ENCODE measurements around the gene THAP4.

The THAP4 gene

DNA sequence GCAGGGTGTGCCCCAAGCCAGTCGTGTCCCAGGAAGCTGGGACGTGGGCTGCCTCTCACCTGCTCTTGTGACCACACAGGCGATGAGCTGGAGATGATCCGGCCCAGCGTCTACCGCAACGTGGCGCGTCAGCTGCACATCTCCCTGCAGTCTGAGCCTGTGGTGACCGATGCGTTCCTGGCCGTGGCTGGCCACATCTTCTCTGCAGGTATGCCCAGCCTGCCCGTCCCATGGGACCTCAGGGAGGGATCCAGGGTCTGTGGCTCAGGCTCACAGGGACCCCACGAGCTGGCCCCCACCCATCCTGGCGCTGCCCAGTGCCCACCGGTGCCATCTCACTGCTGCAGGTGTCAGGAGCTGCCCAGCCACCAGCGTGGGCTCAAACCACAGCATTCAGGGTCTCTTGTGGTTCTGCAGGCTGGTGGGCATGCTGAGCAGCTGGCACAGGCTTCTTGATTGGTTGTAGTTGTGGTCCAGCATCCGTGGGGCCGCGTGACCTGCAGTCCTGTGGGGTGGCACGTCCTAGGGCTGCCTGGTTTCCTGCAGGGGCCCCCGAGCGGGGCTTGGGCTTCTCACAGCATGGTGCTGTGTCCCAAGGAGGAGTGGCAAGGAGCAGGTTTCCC, 74.6 kb downstream of the THAP4 start:
- no peak for DNase-seq

DNA sequence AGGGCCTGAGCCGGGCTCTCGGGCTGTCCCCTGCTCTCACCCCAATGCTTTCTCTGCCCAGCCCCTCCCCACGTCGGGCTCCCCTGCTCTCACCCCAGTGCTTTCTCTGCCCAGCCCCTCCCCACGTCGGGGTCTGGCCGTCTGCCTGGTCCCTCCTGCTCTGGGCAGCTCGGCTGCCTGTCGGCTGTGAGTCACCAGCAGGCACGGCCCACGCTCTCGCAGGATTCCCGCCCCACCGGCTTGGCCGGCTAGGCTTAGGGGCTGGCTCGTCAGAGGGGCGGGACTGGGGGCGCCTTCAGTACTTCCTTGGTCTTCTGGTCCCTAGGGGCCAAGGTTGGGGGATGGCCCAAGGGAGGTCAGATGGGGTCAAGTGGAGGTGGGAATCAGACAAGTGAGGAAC, 75.1 kb downstream of the THAP4 start:
- no peak for DNase-seq

- no peak for DNase-seq
These were observed 76.0 kb downstream of the THAP4 start for GRCh38 chr2:241560883-241561474.

DNA sequence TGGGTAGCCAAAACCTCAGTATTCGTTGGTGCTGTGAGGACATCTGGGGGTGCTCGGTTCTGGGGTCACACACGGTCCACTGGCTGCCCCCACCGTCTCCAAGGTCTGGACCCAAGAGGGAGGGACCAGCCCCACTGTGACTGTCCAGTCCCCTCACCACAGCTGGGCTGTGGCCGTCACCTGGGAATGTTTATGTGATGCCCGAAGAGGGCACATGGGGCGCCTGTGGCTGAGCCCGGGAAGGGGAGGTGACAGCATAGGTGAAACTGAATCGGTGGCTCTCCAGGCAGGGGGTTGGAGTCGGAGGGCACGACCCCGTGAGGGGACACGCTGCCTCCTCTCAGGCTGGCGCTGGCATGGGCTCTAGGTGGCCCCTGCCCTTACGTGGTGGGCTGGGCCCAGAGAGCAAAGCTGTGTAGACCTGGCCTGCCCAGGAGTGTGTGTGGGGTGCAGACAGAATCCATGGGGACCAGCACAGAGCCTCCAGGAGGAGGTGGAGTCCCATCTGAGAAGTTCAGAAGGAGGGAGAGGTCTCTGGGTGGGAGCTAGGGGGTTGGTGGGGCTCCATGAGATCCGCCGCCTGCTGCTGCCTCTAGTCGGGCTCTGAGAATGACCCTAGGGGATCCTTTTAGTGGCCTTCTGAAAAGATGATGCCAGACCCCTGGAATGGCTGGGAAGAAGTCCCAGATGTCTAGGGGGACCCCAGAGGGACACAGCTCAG, 76.6 kb downstream of the THAP4 start:
- no peak for DNase-seq

- DNase-seq, result no peak
These were observed 77.4 kb downstream of the THAP4 start for GRCh38 chr2:241559323-241560161.

DNA sequence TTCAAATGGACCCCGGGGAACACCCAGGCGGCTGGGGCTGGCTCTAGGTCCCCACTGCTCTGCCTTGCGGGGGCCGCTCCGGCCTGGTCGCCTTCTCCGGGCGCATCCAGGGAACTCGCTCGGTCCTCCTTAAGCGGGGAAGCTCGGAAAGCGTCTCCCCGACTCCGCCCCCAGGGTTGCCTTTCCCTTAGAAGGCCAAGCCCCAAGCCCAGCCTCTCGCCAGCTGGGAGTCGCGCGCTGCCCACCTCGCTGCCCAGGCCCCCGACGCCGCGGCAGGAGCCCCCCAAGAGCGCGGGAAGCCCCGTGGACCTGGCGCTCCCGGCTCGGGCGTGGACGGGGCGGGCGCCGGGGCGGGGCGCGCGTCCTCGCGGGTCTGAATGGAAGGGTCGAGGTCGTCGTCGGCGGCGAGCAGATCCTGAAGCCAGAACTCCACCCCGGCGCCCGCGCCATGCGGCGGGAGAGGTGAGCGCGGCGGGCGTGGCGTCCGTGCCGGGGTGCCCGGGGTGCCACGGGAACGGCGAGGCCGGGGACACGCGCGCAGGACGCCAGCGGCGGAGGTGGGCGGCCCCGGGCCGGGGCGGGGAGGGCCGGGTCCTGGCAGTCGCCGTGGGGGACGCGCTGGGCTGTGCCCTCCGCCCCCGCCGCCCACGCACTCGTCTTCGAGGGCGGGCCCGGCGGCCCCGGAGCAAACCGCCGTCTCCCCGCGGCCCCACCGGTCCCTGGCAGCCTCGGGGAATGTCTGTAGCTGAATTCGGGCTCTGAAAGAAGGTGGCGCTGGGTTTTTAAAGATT, 78.2 kb downstream of the THAP4 start, which contains the start of gene BOK:
Gene BOK (plus strand): TSS at position 214 of the 791 bp plus-strand sequence. CDS start 739 bp downstream, outside the sequence.
- no peak for DNase-seq

DNA sequence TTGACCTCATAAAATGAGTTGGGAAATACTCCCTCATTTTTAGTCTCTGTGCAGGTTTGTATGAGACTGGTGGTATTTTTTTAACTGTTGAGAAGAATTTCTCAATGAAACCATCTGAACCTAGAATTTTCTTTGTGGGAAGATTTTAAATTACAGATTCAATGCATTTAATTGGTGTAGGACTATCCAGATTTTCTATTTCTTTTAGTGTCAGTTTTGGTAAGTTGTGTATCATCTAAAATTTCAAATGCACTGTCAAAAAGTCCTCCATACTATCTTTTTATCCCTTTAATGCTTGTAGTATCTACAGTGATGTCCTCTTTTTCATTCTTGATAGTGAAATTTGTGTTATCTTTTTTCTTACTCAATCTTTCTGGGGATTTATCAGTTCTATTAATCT, 80.2 kb downstream of the THAP4 start:
- no peak for DNase-seq

DNA sequence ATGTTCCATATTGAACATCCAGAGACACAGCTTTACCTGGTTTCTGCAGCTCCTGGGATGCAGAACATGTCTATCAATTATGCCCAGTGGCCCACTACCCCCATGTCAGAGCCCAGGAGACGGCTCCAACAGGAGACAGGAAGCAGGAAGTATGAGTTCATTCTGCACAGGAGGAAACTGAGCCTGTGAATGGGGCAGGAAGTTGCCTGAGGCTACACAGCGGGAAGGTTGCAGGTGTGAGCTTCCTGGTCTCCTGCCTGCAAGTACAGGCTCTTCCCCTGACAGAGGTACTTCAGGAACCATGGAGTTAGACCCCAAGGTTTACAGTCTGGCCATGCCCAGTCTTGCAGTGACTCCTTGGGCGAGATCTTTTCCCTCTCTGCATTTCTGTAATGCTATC, 81.2 kb downstream of the THAP4 start:
- DNase-seq, result no peak

GRCh38 chr2:241554610-241555322, 82.2 kb downstream of the THAP4 start:
- DNase-seq, result no peak

- no peak for DNase-seq
These were observed 83.0 kb downstream of the THAP4 start for GRCh38 chr2:241553981-241554380.

DNA sequence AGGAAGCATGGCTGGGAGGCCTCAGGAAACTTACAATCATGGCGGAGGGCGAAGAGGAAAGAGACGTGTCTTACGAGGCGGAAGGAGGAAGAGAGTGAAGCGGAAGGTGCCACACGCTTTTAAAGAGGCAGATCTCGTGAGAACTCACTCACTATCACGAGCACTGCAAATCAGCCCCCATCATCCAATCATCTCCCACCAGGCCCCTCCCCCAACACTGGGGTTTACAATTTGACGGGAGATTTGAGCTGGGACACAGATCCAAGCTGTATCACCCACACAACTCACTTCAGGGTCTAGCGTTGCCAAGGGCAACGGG, 83.5 kb downstream of the THAP4 start:
- no peak for DNase-seq

DNA sequence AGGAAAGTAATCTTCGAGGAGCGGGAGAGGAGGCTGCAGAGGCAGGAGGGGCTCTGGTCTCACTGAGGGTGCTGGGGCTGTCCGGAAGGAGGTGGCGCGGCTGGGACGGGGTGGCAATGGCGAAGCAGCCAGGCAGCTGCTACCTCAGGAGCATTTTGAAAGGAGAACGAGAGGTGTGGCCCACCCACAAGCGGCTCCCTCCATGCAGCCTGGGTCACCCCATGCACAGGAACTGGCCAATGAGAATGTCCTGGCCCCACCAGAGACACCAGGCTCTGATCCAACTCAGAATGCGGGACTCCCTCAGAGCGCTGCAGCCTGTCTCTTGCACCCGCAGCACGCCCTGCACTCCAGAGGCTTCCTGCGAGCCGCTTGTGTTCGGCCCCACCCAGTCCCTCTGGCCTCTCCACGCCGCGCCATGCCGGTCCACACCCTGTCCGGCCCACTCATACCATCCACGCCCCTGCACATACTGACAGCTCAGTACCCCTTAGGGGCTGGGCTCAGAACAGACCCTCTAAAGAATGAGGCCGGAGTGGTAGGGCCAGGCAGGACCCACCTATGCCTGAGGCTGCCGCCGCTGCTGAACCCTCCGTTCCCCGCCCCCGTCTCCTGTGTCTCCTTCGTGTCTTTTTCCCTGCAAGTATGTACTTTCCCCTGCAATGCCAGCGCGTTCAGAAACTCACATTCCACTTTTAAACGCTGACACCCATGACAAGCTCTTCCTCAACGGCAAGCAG, 84.8 kb downstream of the THAP4 start:
- DNase-seq, result no peak

DNA sequence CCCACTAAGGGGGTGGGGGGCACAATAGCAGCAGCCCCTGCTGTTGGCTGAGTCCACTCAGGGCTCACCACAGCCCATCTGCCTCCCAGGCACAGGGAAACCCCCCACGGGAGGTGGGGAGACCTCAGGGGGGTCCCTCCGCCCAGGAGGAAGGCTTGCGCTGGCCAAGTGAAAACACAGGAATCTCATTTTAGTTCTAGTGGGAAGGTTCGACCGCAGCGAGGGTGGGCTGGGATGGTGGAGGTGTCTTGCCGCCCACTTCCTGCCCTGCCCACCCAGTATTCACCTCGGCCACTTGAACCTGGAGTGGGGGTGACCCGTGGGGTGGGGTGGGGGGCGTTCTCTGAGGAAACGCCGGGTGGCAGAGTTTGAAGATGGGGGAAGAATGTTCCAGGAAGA, 85.4 kb downstream of the THAP4 start:
- DNase-seq, result no peak

- no peak for DNase-seq
These were observed 86.1 kb downstream of the THAP4 start for GRCh38 chr2:241550616-241551580.

- DNase-seq, result no peak
These were observed 88.5 kb downstream of the THAP4 start for GRCh38 chr2:241548451-241548835.

GRCh38 chr2:241547781-241548450, 89.0 kb downstream of the THAP4 start:
- no peak for DNase-seq

DNA sequence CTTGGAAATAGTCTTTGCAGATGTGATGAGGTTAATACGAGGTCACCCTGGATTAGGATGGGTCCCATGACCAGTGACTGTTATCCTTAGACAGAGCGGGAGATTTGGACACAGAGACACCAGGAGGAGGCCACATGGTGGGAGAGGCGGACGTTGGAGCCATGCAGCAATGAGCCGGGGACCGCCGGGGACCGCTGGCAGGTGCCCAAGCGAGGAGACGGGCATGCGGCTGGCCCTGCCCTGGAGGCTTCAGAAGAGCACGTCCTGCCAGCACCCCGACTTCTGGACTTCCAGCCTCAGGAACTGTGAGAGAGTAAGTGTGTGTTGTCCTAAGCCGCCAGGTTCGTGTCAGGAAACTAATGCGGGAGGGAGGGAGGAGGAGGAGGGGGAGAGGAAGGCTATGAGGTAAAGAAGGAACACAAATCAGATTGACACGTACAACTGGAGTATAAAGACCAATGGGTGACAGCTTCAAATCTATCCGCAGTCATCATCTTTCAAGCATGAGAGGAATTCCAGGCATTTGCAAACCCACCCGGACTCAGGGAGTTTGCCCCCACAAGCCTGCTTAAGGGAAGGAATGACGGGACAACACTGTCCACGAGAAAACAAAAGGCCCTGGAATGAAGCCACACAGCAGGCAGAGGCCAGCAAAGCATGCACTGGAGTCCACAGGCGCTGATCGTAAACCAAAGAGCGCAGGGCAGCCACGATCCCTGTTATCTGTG, 90.0 kb downstream of the THAP4 start:
- DNase-seq, result no peak
